ENCODE measurements around the gene RPL18. TPM values are rescaled to one million over a fixed set of nuclear protein-coding genes. Genes with fewer than 3 reads are reported as not detected.

RPL18 gene
- total RNA-seq, 1 donor from 2014 or later: 4,233 TPM

GRCh38 chr19:48609571-48610108, 9.3 kb downstream of the RPL18 start:
- FAIRE-seq: no peak
- TF ChIP-seq CTCF (IDR thresholded peaks at IDR 0.05; ENCODE audit: insufficient read depth, low read length, severe bottlenecking): no peak
- H3K27me3 ChIP-seq (ENCODE audit: control insufficient read depth, insufficient read depth, low read length): no peaks in the 10 kb centered on the region
- no peak overlapping the region for H3K4me3 ChIP-seq (ENCODE audit: low read depth, low read length)
- peaks cover 1% of the 10 kb centered on the region for H3K36me3 ChIP-seq (ENCODE audit: control insufficient read depth, insufficient read depth, low read length)
- DNase-seq (ENCODE audit: low read depth): no peak

GRCh38 chr19:48608798-48609263, 10.1 kb downstream of the RPL18 start:
- peak; percentile 65 for TF ChIP-seq CTCF (IDR thresholded peaks at IDR 0.05; ENCODE audit: insufficient read depth, low read length, severe bottlenecking)
- H3K27me3 ChIP-seq (ENCODE audit: control insufficient read depth, insufficient read depth, low read length): no peaks in the 10 kb centered on the region
- FAIRE-seq (no peak), DNase-seq (ENCODE audit: low read depth) (peak; percentile 39)
- H3K4me3 ChIP-seq (ENCODE audit: low read depth, low read length): no peak overlapping the region
- H3K36me3 ChIP-seq (ENCODE audit: control insufficient read depth, insufficient read depth, low read length): peaks cover 1% of the 10 kb centered on the region

- no peak for TF ChIP-seq CTCF (IDR thresholded peaks at IDR 0.05; ENCODE audit: insufficient read depth, low read length, severe bottlenecking)
- FAIRE-seq: no peak
- Histone ChIP-seq H3K4me3 (ENCODE audit: low read depth, low read length) (no peak overlapping the region), H3K27me3 (ENCODE audit: control insufficient read depth, insufficient read depth, low read length) (no peaks in the 10 kb centered on the region), H3K36me3 (ENCODE audit: control insufficient read depth, insufficient read depth, low read length) (no peaks in the 10 kb centered on the region)
- DNase-seq (ENCODE audit: low read depth): no peak
Measured at GRCh38 chr19:48607359-48607755, 11.6 kb downstream of the RPL18 start.

- H3K36me3 ChIP-seq (ENCODE audit: control insufficient read depth, insufficient read depth, low read length): no peaks in the 10 kb centered on the region
- TF ChIP-seq CTCF (IDR thresholded peaks at IDR 0.05; ENCODE audit: insufficient read depth, low read length, severe bottlenecking): no peak
- FAIRE-seq (no peak), DNase-seq (ENCODE audit: low read depth) (no peak)
- no peak within 1 kb of the TSS for H3K4me3 ChIP-seq (ENCODE audit: low read depth, low read length)
- no peaks in the 10 kb centered on the region for H3K27me3 ChIP-seq (ENCODE audit: control insufficient read depth, insufficient read depth, low read length)
Measured at GRCh38 chr19:48606463-48607358, 12.3 kb downstream of the RPL18 start, which contains the start of gene SPACA4. SPACA4 (plus strand) TSS chr19:48606742; CDS start chr19:48606979, 237 bp downstream.

GRCh38 chr19:48603850-48604249, 15.1 kb downstream of the RPL18 start:
- DNase-seq (ENCODE audit: low read depth) (no peak), FAIRE-seq (no peak)
- no peak for TF ChIP-seq CTCF (IDR thresholded peaks at IDR 0.05; ENCODE audit: insufficient read depth, low read length, severe bottlenecking)
- no peaks in the 10 kb centered on the region for H3K36me3 ChIP-seq (ENCODE audit: control insufficient read depth, insufficient read depth, low read length)
- no peak overlapping the region for H3K4me3 ChIP-seq (ENCODE audit: low read depth, low read length)
- H3K27me3 ChIP-seq (ENCODE audit: control insufficient read depth, insufficient read depth, low read length): no peaks in the 10 kb centered on the region

Data from bronchial epithelial cell (primary cell).